DOHH2 (cell line): ENCODE data around the gene TMEM161A.

Experiments
- EZH2phosphoT487 ChIP-seq: fragments of 200-600 bp; sonication (generic); IDR thresholded peaks from 2 replicates; pipeline ENCODE4 v1.6.1; 2017; ENCODE audit warnings: borderline replicate concordance, mild to moderate bottlenecking, antibody characterized with exemption, low read length, moderate library complexity, mixed read lengths
- TF ChIP-seq, protein P1 (sequence below): fragments of 200-600 bp; sonication (generic); IDR thresholded peaks from one replicate; pipeline ENCODE4 v1.5.1; 2014; ENCODE audit warnings: antibody characterized with exemption, mild to moderate bottlenecking, low read depth, low read length; ENCODE audit not compliant: poor library complexity, severe bottlenecking

DNA sequence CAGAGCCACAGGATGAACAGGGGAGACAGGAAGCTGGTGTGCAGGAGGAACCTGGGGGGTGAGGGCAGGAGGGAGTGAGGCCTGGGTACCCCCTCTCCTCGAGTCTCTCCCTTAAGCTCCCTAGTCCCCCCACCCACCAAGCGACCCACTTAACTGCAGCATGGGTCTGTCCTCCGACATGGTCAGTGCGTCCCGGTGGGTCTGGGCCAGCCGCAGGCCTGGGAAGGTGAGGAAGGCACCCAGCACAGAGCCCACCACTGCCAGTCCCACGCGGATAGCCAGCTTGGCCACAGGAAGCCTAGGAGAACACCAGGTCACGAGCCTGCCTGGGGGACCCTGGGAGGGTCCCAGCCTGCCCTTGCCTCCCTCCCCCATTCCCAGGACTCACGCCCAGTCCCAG, 16.9 kb downstream of the TMEM161A start:
- TF ChIP-seq, protein P1, sequence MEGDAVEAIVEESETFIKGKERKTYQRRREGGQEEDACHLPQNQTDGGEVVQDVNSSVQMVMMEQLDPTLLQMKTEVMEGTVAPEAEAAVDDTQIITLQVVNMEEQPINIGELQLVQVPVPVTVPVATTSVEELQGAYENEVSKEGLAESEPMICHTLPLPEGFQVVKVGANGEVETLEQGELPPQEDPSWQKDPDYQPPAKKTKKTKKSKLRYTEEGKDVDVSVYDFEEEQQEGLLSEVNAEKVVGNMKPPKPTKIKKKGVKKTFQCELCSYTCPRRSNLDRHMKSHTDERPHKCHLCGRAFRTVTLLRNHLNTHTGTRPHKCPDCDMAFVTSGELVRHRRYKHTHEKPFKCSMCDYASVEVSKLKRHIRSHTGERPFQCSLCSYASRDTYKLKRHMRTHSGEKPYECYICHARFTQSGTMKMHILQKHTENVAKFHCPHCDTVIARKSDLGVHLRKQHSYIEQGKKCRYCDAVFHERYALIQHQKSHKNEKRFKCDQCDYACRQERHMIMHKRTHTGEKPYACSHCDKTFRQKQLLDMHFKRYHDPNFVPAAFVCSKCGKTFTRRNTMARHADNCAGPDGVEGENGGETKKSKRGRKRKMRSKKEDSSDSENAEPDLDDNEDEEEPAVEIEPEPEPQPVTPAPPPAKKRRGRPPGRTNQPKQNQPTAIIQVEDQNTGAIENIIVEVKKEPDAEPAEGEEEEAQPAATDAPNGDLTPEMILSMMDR = no peak
- no peak for TF ChIP-seq EZH2phosphoT487
